Endothelial cell (in vitro differentiated cells): ENCODE measurements around the gene LARP1. TPM values are rescaled to one million over a fixed set of nuclear protein-coding genes. Genes with fewer than 3 reads are reported as not detected.

Source experiments
- DNase-seq: peaks from one replicate; pipeline ENCODE4 v3.0.0; 2021; ENCODE audit warnings: low spot score
- H3K27ac Mint-ChIP-seq: one replicate; pipeline ENCODE4 v1.8.0; 2021; ENCODE audit warnings: mixed read lengths, inconsistent platforms; ENCODE audit not compliant: unreplicated experiment
- H3K27me3 Mint-ChIP-seq: one replicate; pipeline ENCODE4 v1.8.0; 2021; ENCODE audit warnings: mild to moderate bottlenecking, moderate library complexity, mixed read lengths, inconsistent platforms; ENCODE audit not compliant: unreplicated experiment
- H3K36me3 Mint-ChIP-seq: one replicate; pipeline ENCODE4 v1.8.0; 2021; ENCODE audit warnings: mild to moderate bottlenecking, low read depth, mixed read lengths, inconsistent platforms; ENCODE audit not compliant: unreplicated experiment
- H3K4me1 Mint-ChIP-seq: one replicate; pipeline ENCODE4 v1.8.0; 2021; ENCODE audit warnings: mild to moderate bottlenecking, mixed read lengths, inconsistent platforms; ENCODE audit not compliant: unreplicated experiment
- H3K4me3 Mint-ChIP-seq: one replicate; pipeline ENCODE4 v1.8.0; 2021; ENCODE audit warnings: mild to moderate bottlenecking, mixed read lengths, inconsistent platforms; ENCODE audit not compliant: unreplicated experiment
- H3K9me3 Mint-ChIP-seq: one replicate; pipeline ENCODE4 v1.8.0; 2021; ENCODE audit warnings: mixed read lengths, inconsistent platforms; ENCODE audit not compliant: unreplicated experiment
- CTCF ChIP-seq: fragments of 200-600 bp; sonication (generic); IDR thresholded peaks from one replicate; pipeline ENCODE4 v1.5.0; 2021; ENCODE audit warnings: antibody characterized with exemption; ENCODE audit not compliant: unreplicated experiment
- total RNA-seq: library from RNA; stranded (reverse); fragmentation: NEBNext Ultra II Directional; extraction: Animal tissue kit (Norgen Biotek cat#: 25700); gene quantifications from one replicate; pipeline ENCODE4 v1.2.1, GENCODE V29; 2021; ENCODE audit not compliant: unreplicated experiment

The LARP1 gene
- total RNA-seq, 1 donor from 2014 or later = 198 TPM

- TF ChIP-seq CTCF = no peak
These were observed 105.6 kb downstream of the LARP1 start for GRCh38 chr5:154860765-154861164.

GRCh38 chr5:154861946-154862345 is 106.8 kb downstream of the LARP1 start:
- TF ChIP-seq CTCF = no peak
- Mint-ChIP-seq H3K4me1 (peaks cover 25% of the 10 kb centered on the region), H3K4me3 (no peak overlapping the region), H3K27ac (no peak overlapping the region), H3K36me3 (peaks cover 8% of the 10 kb centered on the region), H3K27me3 (peaks cover 11% of the 10 kb centered on the region), H3K9me3 (no peaks in the 10 kb centered on the region)
- DNase-seq = no peak

More at GRCh38 chr5:154860765-154861164, 105.6 kb downstream of the LARP1 start:
- H3K27ac Mint-ChIP-seq = peak overlapping the region; percentile 5
- H3K4me1 Mint-ChIP-seq = peaks cover 32% of the 10 kb centered on the region
- no peaks in the 10 kb centered on the region for H3K9me3 Mint-ChIP-seq
- H3K4me3 Mint-ChIP-seq = no peak overlapping the region
- H3K27me3 Mint-ChIP-seq = peaks cover 16% of the 10 kb centered on the region
- peaks cover under 1% of the 10 kb centered on the region for H3K36me3 Mint-ChIP-seq
- no peak for DNase-seq

- DNase-seq = no peak
- no peak for TF ChIP-seq CTCF
- H3K9me3 Mint-ChIP-seq = no peaks in the 10 kb centered on the region
- no peak overlapping the region for H3K27ac Mint-ChIP-seq
- H3K27me3 Mint-ChIP-seq = peaks cover 8% of the 10 kb centered on the region
- no peak overlapping the region for H3K4me3 Mint-ChIP-seq
- peaks cover 23% of the 10 kb centered on the region for H3K4me1 Mint-ChIP-seq
- peaks cover 12% of the 10 kb centered on the region for H3K36me3 Mint-ChIP-seq
These were observed 107.6 kb downstream of the LARP1 start for GRCh38 chr5:154862766-154863165.

- no peak overlapping the region for H3K27ac Mint-ChIP-seq
- no peaks in the 10 kb centered on the region for H3K9me3 Mint-ChIP-seq
These were observed 108.3 kb downstream of the LARP1 start for GRCh38 chr5:154863291-154864080.

More at GRCh38 chr5:154863291-154864080, 108.3 kb downstream of the LARP1 start:
- Mint-ChIP-seq H3K36me3 (peaks cover 14% of the 10 kb centered on the region), H3K27me3 (peaks cover 3% of the 10 kb centered on the region), H3K4me3 (no peak overlapping the region), H3K4me1 (peaks cover 23% of the 10 kb centered on the region)
- no peak for DNase-seq
- no peak for TF ChIP-seq CTCF
